ENCODE measurements around the gene SORBS2.

GRCh38 chr4:185576314-185576961 is 235.6 kb downstream of the SORBS2 start:
- TF ChIP-seq CTCF (conservative IDR thresholded peaks at IDR 0.05 in 1 of 2, IDR thresholded peaks at IDR 0.05 in 1 of 2; ENCODE audit: low read depth in 1 of 2, low read length in 2 of 2) (no peak), EZH2 (IDR thresholded peaks at IDR 0.05; ENCODE audit: low read length, missing control alignments) (no peak)

Measured in fibroblast of lung (primary cell).